Fibroblast of mammary gland (primary cell): ENCODE data around the gene MAP4K2.
A peak's percentile ranks its signal among the peaks of the same experiment; 100 is the strongest.

ENCODE experiments used
- DNase-seq: peaks from one replicate; pipeline ENCODE4 v3.0.0-alpha.2; 2010; ENCODE audit warnings: low read depth
- H3K4me3 ChIP-seq: 2 replicates; pipeline ENCODE4 v1.5.1; 2011; ENCODE audit warnings: low read depth, mild to moderate bottlenecking, low read length, moderate library complexity; ENCODE audit not compliant: control insufficient read depth
- TF ChIP-seq, protein P1 (sequence below): conservative IDR thresholded peaks from 2 replicates; pipeline ENCODE4 v1.5.1; 2011; ENCODE audit warnings: low read depth, low read length, inconsistent platforms; ENCODE audit not compliant: control insufficient read depth, insufficient read depth

Gene MAP4K2

DNA sequence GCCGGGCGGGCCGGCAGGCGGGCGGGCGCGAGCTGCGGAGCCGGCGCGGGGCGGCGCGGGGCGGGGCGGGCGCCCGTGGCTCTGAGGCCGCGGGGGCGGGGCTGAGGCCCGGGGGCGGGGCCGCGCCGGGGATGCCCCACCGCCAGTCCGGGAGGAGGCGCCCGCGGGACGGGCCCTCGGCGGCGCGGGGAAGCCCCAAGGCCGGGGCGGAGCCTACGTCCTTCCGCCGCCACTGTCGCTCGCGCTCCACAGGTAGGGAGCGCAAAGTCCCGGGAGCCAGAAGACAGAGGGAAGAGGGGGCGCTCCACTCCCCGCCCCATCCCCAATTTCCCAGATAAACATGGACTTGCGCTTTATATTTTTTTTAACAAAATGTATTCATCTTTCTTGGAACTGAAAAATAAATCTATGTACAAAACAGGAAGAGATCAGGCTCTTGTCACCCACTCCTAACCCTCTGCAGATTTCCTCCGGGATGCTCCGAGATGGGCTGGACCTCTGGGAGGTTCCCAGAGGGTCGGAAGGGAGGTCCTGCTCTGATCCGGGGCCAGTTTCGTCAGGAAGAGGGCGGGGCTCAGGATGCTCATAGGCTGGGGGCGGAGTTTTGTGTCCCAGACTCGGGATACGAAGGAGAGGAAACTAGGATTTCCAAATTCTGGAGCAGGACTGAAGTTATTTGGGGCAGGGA is at the start of gene MAP4K2:
MAP4K2 (minus strand) TSS at position 57 of the 688 bp plus-strand sequence. CDS start 65 bp downstream, outside the sequence.
- peak; percentile 72 for DNase-seq
- TF ChIP-seq, protein P1, sequence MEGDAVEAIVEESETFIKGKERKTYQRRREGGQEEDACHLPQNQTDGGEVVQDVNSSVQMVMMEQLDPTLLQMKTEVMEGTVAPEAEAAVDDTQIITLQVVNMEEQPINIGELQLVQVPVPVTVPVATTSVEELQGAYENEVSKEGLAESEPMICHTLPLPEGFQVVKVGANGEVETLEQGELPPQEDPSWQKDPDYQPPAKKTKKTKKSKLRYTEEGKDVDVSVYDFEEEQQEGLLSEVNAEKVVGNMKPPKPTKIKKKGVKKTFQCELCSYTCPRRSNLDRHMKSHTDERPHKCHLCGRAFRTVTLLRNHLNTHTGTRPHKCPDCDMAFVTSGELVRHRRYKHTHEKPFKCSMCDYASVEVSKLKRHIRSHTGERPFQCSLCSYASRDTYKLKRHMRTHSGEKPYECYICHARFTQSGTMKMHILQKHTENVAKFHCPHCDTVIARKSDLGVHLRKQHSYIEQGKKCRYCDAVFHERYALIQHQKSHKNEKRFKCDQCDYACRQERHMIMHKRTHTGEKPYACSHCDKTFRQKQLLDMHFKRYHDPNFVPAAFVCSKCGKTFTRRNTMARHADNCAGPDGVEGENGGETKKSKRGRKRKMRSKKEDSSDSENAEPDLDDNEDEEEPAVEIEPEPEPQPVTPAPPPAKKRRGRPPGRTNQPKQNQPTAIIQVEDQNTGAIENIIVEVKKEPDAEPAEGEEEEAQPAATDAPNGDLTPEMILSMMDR: no peak
- peak within 1 kb of the TSS; percentile 51 for H3K4me3 ChIP-seq

DNA sequence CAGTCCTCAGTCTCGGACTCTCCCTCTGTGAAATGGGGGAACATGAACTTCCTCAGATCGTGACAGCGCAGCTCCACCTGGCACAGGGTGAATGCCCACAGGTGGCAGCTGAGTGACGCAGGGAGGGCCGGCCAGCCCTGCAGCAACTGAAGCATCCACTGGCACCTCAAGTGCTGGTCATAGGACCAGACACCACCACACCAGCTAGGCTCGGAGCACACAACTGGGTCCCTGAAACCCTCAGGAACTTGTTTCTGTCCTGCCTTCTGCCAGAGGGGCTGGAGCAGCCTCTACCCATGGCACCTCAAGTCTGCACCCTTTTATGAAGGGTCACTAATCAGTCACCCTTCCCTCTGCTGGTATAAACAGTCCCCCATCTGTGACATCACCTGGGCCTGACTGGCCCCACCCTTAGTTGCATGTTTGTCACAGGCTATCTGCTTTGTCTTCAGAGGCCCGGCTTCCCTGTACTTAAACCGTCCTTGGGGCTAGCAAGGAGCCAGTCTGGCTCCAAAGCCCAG is 48.9 kb upstream of the MAP4K2 start:
- H3K4me3 ChIP-seq: no peak overlapping the region
- DNase-seq: no peak
- TF ChIP-seq, protein P1: no peak

DNA sequence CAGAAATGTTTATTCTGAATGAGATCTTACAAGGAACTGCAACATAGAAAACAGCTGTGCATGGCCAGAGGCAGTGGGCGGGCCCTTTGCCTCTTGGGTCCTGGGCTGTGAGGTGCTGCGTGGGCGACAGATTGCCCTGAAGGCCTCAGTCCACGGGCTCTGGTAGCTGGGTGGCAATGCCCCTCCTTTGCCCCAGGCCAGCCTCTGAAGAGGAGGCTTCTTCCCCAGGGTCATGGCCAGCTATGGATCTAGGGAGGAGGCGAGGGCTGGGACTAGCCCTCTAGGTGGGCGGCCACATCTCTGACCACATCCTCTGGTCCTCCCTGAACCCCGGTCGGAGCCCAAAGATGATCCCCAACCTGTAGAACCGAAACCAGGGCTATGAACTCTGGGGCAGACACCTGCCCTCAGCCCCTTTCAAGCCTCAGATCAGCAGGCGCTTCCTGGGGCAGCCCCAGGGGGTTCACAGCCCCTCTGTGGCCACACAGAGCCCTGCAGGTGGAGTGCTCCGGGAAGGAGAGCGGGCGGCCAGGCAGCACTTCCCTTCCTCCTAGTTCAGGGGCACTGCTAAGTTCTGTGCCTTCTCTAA is 48.1 kb upstream of the MAP4K2 start:
- DNase-seq: no peak
- H3K4me3 ChIP-seq: no peak overlapping the region
- TF ChIP-seq, protein P1: no peak

DNA sequence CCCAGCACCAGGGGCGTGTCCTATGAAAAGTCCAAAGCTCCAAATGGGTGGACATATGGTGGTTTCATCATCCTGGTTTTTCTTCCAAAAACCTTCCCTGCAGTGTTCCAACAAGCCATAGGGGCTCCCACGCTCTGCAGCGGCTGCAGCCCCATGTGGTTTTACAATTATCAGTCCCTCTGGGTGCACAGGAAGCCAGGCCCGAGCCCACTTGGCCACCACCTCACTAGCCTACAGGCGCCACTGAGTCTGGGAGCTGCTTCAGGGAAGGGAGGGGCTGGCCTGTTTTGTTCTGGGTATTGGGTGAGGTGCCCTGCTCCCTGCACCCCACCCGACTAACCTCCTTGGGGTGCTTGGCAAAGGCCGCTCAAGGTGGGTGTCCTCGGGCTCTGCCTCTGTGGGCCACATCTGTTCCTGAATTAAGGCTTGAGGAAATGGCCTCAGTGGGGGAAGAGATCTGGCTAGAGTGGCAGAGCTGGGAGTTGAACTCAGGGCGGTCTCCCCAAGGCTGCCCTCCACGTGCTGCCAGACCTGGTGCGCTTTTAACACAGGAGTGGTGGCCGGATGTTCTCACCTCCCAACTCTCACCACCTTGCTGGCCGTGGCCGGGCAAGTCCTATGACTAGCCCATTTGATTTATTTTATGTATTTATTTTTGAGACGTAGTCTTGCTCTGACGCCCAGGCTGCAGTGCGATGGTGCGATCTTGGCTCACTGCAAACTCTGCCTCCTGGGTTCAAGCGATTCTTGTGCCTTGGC is 46.8 kb upstream of the MAP4K2 start:
- H3K4me3 ChIP-seq: no peak overlapping the region
- DNase-seq: peak; percentile 50

DNA sequence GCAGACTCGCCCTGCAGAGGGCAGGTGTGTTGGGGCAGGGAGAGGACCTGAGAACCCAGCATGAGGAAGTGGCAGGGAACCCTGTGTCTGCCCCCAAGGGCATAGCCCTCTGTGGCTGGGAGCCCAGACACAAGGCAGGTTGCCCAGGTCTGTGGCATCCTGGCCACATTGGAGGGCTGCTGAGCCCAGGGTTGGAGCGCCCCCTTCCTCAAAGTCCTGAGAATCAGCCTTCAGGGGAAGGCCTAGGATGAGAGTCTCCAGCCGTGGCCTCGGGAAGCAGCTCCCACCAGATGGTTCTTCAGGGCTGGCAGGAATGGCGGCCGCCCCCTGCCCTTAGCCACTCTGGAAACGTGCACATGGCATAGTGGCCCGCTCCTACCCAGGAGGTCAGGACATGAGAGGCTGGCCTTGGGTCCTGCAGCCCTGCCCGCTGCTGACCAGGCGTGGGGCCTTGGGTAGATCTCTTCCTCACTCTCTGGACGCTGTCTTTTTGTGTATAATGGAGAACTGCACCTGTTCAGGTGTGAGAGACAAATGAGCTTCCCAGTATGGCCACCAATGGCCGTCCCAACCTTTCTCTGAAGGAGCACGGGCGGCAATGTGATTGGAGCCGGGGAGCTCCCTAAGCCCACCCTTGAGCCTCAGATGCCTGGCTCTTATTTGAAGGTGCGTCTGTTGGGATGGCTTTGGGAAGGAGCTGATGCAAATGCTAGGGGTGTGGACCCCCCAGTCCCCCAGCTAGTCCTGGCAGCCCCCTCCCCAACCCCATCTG is 46.0 kb upstream of the MAP4K2 start:
- H3K4me3 ChIP-seq: no peak overlapping the region
- TF ChIP-seq, protein P1: no peak
- no peak for DNase-seq

More for the DNA sequence above, 46.8 kb upstream of the MAP4K2 start:
- TF ChIP-seq, protein P1: no peak

DNA sequence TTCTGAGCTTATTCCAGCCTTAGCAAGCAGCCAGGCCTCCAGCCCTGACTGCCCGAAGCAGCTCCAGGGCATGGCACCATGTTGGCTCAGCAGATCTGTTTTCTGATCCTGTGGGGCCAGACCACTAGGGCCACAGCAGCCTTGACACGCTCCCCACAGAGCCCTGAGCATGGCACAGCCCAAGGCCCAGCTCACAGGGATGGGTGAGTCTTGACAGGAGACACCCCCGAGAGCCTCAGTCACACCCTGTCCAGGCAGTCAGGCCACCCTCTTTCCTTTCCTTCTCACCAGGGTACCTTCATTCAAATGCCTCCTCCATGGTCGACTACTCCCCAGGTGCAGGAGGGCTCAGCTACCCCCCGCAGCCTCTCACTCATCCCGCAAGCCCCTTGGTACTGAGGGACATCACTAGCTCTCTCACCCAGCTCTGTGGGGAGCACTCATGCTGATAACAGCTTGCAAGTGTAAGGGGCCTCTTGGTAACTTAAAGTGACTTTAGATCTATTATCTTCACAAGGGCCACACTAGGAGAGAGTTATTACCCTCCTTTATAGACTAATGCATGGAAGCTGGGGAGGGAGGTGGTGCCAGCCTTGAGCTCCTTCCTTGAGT is 45.3 kb upstream of the MAP4K2 start:
- no peak overlapping the region for H3K4me3 ChIP-seq
- DNase-seq: no peak
- TF ChIP-seq, protein P1: no peak
